Activated naive CD4-positive, alpha-beta T cell treated with anti-CD3 and anti-CD28 coated beads, Interleukin-2, amount 10 ng/mL, durations not matched to agents 7 days and 5 days (primary cell): ENCODE data around the gene TRIM27.
"Not testable (repeated sequence)": the region's sequence is repeated elsewhere in the genome, so short reads cannot be mapped to it uniquely, and the experiment has no call there.

Experiments
- CTCF ChIA-PET: fragments of 350-600 bp; sonication (Branson Sonifier 250); formaldehyde crosslinking; loops from one replicate; lab custom pipeline; 2021; ENCODE audit warnings: antibody characterized with exemption; lab: Charles Lee
- DNase-seq: peaks from one replicate; pipeline ENCODE4 v3.0.0-alpha.2; 2020
- H3K27ac Mint-ChIP-seq: one replicate; pipeline ENCODE4 v1.8.0; 2021; ENCODE audit warnings: mild to moderate bottlenecking, moderate library complexity, mixed read lengths
- H3K27me3 Mint-ChIP-seq: one replicate; pipeline ENCODE4 v1.8.0; 2021; ENCODE audit warnings: mild to moderate bottlenecking, mixed read lengths
- H3K36me3 Mint-ChIP-seq: one replicate; pipeline ENCODE4 v1.8.0; 2021; ENCODE audit warnings: mixed read lengths
- H3K4me1 Mint-ChIP-seq: one replicate; pipeline ENCODE4 v1.8.0; 2021; ENCODE audit warnings: mixed read lengths
- H3K4me3 Mint-ChIP-seq: one replicate; pipeline ENCODE4 v1.8.0; 2021; ENCODE audit warnings: mild to moderate bottlenecking, moderate library complexity, mixed read lengths
- H3K9me3 Mint-ChIP-seq: one replicate; pipeline ENCODE4 v1.8.0; 2021; ENCODE audit warnings: mixed read lengths

TRIM27 gene

DNA sequence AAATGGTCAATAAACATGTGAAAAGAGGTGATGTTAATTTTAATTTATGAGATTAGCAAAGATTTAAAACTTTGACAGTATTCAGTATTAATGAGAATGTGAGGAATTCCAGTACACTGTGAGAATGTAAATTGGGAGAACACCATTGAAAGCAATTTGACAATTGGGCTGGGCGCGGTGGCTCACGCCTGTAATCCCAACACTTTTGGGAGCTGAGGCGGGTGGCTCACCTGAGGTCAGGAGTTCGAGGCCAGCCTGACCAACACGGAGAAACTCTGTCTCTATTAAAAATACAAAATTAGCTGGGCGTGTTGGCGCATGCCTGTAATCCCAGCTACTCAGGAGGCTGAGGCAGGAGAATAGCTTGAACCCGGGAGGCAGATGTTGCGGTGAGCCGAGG, 5.6 kb upstream of the TRIM27 start:
- H3K4me1 Mint-ChIP-seq, CTCF ChIA-PET, H3K4me3 Mint-ChIP-seq, DNase-seq, H3K9me3 Mint-ChIP-seq, H3K36me3 Mint-ChIP-seq, H3K27ac Mint-ChIP-seq: not testable (repeated sequence)
- peaks cover 21% of the 10 kb centered on the region for H3K27me3 Mint-ChIP-seq

GRCh38 chr6:28927846-28928245, 4.1 kb upstream of the TRIM27 start:
- no peak for DNase-seq
- CTCF ChIA-PET = no interaction called here
- Mint-ChIP-seq H3K36me3 (peaks cover under 1% of the 10 kb centered on the region), H3K4me3 (no peak overlapping the region), H3K27ac (no peak overlapping the region), H3K4me1 (peaks cover 7% of the 10 kb centered on the region), H3K9me3 (no peaks in the 10 kb centered on the region), H3K27me3 (peaks cover 21% of the 10 kb centered on the region)

GRCh38 chr6:28922821-28923317, 916 bp downstream of the TRIM27 start:
- Mint-ChIP-seq H3K36me3 (peaks cover 40% of the 10 kb centered on the region), H3K27me3 (no peaks in the 10 kb centered on the region), H3K27ac (peak overlapping the region; percentile 90), H3K4me3 (peak overlapping the region; percentile 88), H3K4me1 (peaks cover 48% of the 10 kb centered on the region), H3K9me3 (no peaks in the 10 kb centered on the region)
- peak; percentile 61 for DNase-seq
- CTCF ChIA-PET = interaction anchor here (0.9 to 1.4 kb wide), 4 partner anchors 12 to 85 kb away, joined by 3 to 8 read pairs (median 4); no protein-coding TSS in a partner anchor

DNA sequence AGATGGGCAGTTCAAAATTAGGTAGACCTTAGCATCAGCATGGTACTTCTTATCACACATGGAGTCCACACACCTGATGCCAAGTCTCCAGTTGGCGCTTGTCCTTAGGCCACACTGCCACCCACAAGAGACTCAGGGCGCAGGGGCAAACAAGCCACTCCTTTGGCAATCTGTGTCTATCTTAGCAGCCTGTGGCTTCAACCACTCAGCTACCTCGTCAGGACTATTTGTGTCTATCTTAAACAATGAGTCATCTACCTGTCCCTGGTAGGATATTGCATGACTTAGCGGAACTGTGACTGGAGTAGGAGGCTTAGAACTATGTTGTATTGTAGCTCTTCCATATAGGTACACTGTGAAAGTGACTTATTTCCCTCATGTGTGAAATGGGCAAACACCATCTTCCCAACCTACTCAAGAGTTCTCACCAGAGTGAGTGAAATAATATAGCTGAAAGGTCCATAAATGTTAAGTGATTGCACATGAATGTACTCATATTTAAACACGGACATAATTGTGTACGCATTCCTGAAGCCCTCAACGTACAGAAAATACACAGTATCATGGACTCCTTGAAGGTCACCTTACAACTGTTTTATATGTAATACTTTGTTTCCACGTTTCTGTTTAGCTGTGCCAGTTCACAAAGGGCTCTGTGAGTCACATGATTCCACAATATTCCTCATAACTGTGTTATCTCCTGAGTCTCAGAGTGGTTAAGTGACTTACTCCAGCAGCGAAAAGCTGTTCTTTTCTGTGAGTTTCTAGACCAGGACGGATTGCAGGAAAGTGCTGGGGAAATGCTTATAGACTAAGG, 1.6 kb downstream of the TRIM27 start:
- H3K4me3 Mint-ChIP-seq = peak overlapping the region; percentile 88
- peak overlapping the region; percentile 90 for H3K27ac Mint-ChIP-seq
- no peaks in the 10 kb centered on the region for H3K27me3 Mint-ChIP-seq
- H3K9me3 Mint-ChIP-seq = no peaks in the 10 kb centered on the region
- CTCF ChIA-PET = interaction anchor here (0.9 to 1.4 kb wide), 5 partner anchors 9 to 85 kb away, joined by 3 to 8 read pairs (median 4); no protein-coding TSS in a partner anchor
- H3K36me3 Mint-ChIP-seq = peaks cover 45% of the 10 kb centered on the region
- H3K4me1 Mint-ChIP-seq = peaks cover 48% of the 10 kb centered on the region
- DNase-seq = peak; percentile 28

DNA sequence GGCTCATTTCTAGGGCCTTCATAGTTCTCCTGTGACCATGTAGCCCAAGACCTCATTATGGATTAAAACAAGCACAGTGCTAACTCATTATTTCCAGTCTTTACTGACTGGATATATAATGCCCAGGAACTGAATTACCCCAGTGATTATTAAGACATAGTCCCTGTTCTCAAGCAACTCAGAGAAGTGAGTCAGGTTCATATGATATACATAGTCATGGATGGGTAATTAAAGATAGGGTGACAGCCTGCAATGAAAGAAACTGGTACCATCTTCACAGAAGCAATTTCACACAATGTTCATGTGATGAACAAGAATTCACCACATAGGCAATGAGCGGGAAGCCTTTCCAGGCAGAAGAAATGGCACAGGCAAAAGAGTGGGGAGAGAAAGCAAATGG, 3.5 kb downstream of the TRIM27 start:
- Mint-ChIP-seq H3K9me3 (no peaks in the 10 kb centered on the region), H3K4me1 (peaks cover 48% of the 10 kb centered on the region), H3K4me3 (no peak overlapping the region), H3K27ac (no peak overlapping the region), H3K27me3 (no peaks in the 10 kb centered on the region), H3K36me3 (peaks cover 50% of the 10 kb centered on the region)
- DNase-seq = no peak
- CTCF ChIA-PET = no interaction called here

- Mint-ChIP-seq H3K36me3 (peaks cover 49% of the 10 kb centered on the region), H3K4me3 (no peak overlapping the region), H3K27me3 (no peaks in the 10 kb centered on the region), H3K4me1 (peaks cover 15% of the 10 kb centered on the region), H3K9me3 (no peaks in the 10 kb centered on the region), H3K27ac (no peak overlapping the region)
- CTCF ChIA-PET = no interaction called here
- DNase-seq = no peak
Observed at GRCh38 chr6:28914941-28915340, 8.8 kb downstream of the TRIM27 start.

DNA sequence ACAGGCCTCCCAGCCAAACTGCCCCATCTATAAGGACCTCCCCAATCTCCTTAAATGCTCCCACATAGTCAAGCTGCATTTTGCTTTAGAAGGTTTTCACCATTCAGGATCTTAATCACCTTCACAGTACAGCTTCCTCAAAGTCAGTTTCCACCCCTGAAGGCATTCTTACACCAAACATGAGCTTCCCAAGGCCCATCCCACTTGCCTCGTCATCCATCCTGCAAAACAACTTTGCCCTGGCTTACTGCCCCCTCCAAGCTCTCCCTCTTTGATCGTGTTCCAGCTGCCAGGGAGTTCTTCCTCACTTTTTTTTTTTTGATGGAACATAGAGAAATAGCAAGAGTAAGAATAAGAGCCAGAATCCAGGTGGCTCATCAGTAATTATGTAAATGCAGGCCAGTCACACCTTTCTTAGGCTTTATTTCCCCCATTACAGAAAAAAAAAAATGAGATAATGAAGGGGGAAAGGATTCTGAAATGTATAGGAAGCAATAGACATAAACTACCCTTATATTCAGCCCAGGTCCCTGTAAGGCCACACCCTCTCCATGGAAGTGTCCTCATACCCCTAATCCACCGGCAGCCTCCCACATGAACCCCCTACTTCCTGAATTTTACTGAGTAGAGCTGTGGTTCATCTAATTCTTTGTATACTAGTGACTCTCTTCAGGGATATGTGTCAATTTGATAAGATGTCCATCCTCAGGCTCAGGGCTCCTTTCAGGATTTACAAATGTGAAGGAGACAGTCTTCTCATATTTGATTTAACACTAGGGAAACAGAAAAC, 12.7 kb downstream of the TRIM27 start:
- Mint-ChIP-seq H3K27ac (no peak overlapping the region), H3K9me3 (no peaks in the 10 kb centered on the region), H3K4me3 (no peak overlapping the region), H3K4me1 (peaks cover 2% of the 10 kb centered on the region), H3K27me3 (no peaks in the 10 kb centered on the region), H3K36me3 (peaks cover 59% of the 10 kb centered on the region)
- CTCF ChIA-PET = interaction anchor here (1.1 kb wide), 1 partner anchor 11 kb away, joined by 4 read pairs; no protein-coding TSS in a partner anchor
- no peak for DNase-seq

DNA sequence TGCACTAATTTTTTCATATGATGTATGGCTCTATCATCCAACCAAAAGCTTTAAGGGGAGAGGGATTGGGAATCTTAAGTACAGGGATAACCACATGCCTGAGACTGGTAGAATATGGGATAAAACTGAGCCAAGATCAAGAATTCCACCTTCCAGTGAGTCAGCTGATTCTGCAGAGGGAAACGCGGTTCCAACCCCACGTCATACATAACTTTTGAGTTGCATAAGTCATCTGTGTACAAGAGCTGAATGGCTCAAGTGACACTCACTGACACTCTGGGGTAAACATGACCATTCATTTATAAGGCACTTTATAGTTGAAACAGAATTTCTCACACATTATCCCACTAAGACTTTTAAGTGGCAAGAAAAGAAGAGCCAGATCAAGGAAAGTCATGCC, 16.4 kb downstream of the TRIM27 start:
- DNase-seq = no peak
- no peak overlapping the region for H3K27ac Mint-ChIP-seq
- H3K36me3 Mint-ChIP-seq = peaks cover 76% of the 10 kb centered on the region
- H3K27me3 Mint-ChIP-seq = no peaks in the 10 kb centered on the region
- CTCF ChIA-PET = no interaction called here
- no peak overlapping the region for H3K4me3 Mint-ChIP-seq
- H3K9me3 Mint-ChIP-seq = no peaks in the 10 kb centered on the region
- no peaks in the 10 kb centered on the region for H3K4me1 Mint-ChIP-seq

- Mint-ChIP-seq H3K4me3 (no peak overlapping the region), H3K27ac (no peak overlapping the region)
- CTCF ChIA-PET = interaction anchor here (1.3 kb wide), 1 partner anchor 17 kb away, joined by 4 read pairs; the partner anchor contains the start of gene TRIM27
Observed at GRCh38 chr6:28906669-28907068, 17.1 kb downstream of the TRIM27 start.

GRCh38 chr6:28903686-28904085, 20.1 kb downstream of the TRIM27 start:
- no peak overlapping the region for H3K27ac Mint-ChIP-seq
- no peaks in the 10 kb centered on the region for H3K9me3 Mint-ChIP-seq
- no peak for DNase-seq
- no peak overlapping the region for H3K4me3 Mint-ChIP-seq
- H3K4me1 Mint-ChIP-seq = peaks cover 2% of the 10 kb centered on the region
- CTCF ChIA-PET = no interaction called here
- H3K27me3 Mint-ChIP-seq = no peaks in the 10 kb centered on the region
- peaks cover 72% of the 10 kb centered on the region for H3K36me3 Mint-ChIP-seq

More at GRCh38 chr6:28906669-28907068, 17.1 kb downstream of the TRIM27 start:
- H3K4me1 Mint-ChIP-seq = no peaks in the 10 kb centered on the region
- H3K9me3 Mint-ChIP-seq = no peaks in the 10 kb centered on the region
- H3K36me3 Mint-ChIP-seq = peaks cover 81% of the 10 kb centered on the region
- H3K27me3 Mint-ChIP-seq = no peaks in the 10 kb centered on the region
- DNase-seq = no peak

- peaks cover 16% of the 10 kb centered on the region for H3K4me1 Mint-ChIP-seq
- DNase-seq = no peak
- no peak overlapping the region for H3K4me3 Mint-ChIP-seq
- H3K27me3 Mint-ChIP-seq = no peaks in the 10 kb centered on the region
- no peaks in the 10 kb centered on the region for H3K9me3 Mint-ChIP-seq
- H3K27ac Mint-ChIP-seq = no peak overlapping the region
- peaks cover 56% of the 10 kb centered on the region for H3K36me3 Mint-ChIP-seq
- CTCF ChIA-PET = no interaction called here
Observed at GRCh38 chr6:28901831-28902230, 22.0 kb downstream of the TRIM27 start.

GRCh38 chr6:28900577-28901256, 23.1 kb downstream of the TRIM27 start:
- DNase-seq = no peak
- no peak overlapping the region for H3K4me3 Mint-ChIP-seq
- H3K9me3 Mint-ChIP-seq = no peaks in the 10 kb centered on the region
- peaks cover 6% of the 10 kb centered on the region for H3K27me3 Mint-ChIP-seq
- H3K27ac Mint-ChIP-seq = no peak overlapping the region
- peaks cover 50% of the 10 kb centered on the region for H3K36me3 Mint-ChIP-seq
- CTCF ChIA-PET = no interaction called here
- H3K4me1 Mint-ChIP-seq = peaks cover 16% of the 10 kb centered on the region

- H3K4me3 Mint-ChIP-seq = peak overlapping the region; percentile 65
- peak overlapping the region; percentile 100 for H3K27ac Mint-ChIP-seq
- H3K36me3 Mint-ChIP-seq = peaks cover 32% of the 10 kb centered on the region
- peaks cover 25% of the 10 kb centered on the region for H3K4me1 Mint-ChIP-seq
- no peak for DNase-seq
- peaks cover 6% of the 10 kb centered on the region for H3K27me3 Mint-ChIP-seq
- CTCF ChIA-PET = interaction anchor here (1.3 kb wide), 1 partner anchor 38 kb away, joined by 3 read pairs; no protein-coding TSS in a partner anchor
- no peaks in the 10 kb centered on the region for H3K9me3 Mint-ChIP-seq
Observed at GRCh38 chr6:28898710-28898965, 25.1 kb downstream of the TRIM27 start.

GRCh38 chr6:28897369-28897745, 26.4 kb downstream of the TRIM27 start:
- CTCF ChIA-PET = interaction anchor here (0.8 kb wide), 1 partner anchor 43 kb away, joined by 3 read pairs; no protein-coding TSS in a partner anchor
- DNase-seq = no peak
- Mint-ChIP-seq H3K36me3 (peaks cover 20% of the 10 kb centered on the region), H3K27me3 (peaks cover 10% of the 10 kb centered on the region), H3K27ac (peak overlapping the region; percentile 100), H3K9me3 (no peaks in the 10 kb centered on the region), H3K4me1 (peaks cover 25% of the 10 kb centered on the region), H3K4me3 (peak overlapping the region; percentile 93)
